HK-2 (cell line): ENCODE data around the gene SLC6A2.
"Not testable (repeated sequence)": the region's sequence is repeated elsewhere in the genome, so short reads cannot be mapped to it uniquely, and the experiment has no call there.

ENCODE experiments used
- DNase-seq: peaks from one replicate; pipeline ENCODE4 v3.0.0-alpha.2; 2018; ENCODE audit not compliant: unreplicated experiment

The SLC6A2 gene

GRCh38 chr16:55655897-55656681 lies at the start of gene SLC6A2:
Gene SLC6A2, plus strand, starts transcription at chr16:55655988. Its CDS starts 707 bp downstream, at chr16:55656695.
- no peak for DNase-seq

- no peak for DNase-seq
Measured at GRCh38 chr16:55613613-55614335, 42.0 kb upstream of the SLC6A2 start.

- no peak for DNase-seq
Measured at GRCh38 chr16:55615071-55615470, 40.7 kb upstream of the SLC6A2 start.

GRCh38 chr16:55615670-55616069 lies 40.1 kb upstream of the SLC6A2 start:
- DNase-seq: not testable (repeated sequence)

- no peak for DNase-seq
Measured at GRCh38 chr16:55621771-55622170, 34.0 kb upstream of the SLC6A2 start.

- no peak for DNase-seq
Measured at GRCh38 chr16:55622272-55622671, 33.5 kb upstream of the SLC6A2 start.

- DNase-seq: no peak
Measured at GRCh38 chr16:55622930-55623561, 32.7 kb upstream of the SLC6A2 start.

- DNase-seq: no peak
Measured at GRCh38 chr16:55623640-55624039, 32.1 kb upstream of the SLC6A2 start.

- DNase-seq: no peak
Measured at GRCh38 chr16:55624696-55625095, 31.1 kb upstream of the SLC6A2 start.

GRCh38 chr16:55625843-55626242 lies 29.9 kb upstream of the SLC6A2 start:
- no peak for DNase-seq

- DNase-seq: no peak
Measured at GRCh38 chr16:55628306-55628968, 27.4 kb upstream of the SLC6A2 start.

GRCh38 chr16:55630774-55631173 lies 25.0 kb upstream of the SLC6A2 start:
- DNase-seq: no peak

- no peak for DNase-seq
Measured at GRCh38 chr16:55632259-55632658, 23.5 kb upstream of the SLC6A2 start.

GRCh38 chr16:55634193-55634592 lies 21.6 kb upstream of the SLC6A2 start:
- no peak for DNase-seq

- DNase-seq: no peak
Measured at GRCh38 chr16:55638256-55638655, 17.5 kb upstream of the SLC6A2 start.

GRCh38 chr16:55640701-55641327 lies 15.0 kb upstream of the SLC6A2 start:
- DNase-seq: no peak

- DNase-seq: no peak
Measured at GRCh38 chr16:55641430-55642056, 14.2 kb upstream of the SLC6A2 start.

GRCh38 chr16:55642611-55643010 lies 13.2 kb upstream of the SLC6A2 start:
- DNase-seq: no peak

- no peak for DNase-seq
Measured at GRCh38 chr16:55643161-55643970, 12.4 kb upstream of the SLC6A2 start.

- no peak for DNase-seq
Measured at GRCh38 chr16:55645986-55646385, 9.8 kb upstream of the SLC6A2 start.
